ENCODE data around the gene TMEM266.
A peak's percentile ranks its signal among the peaks of the same experiment; 100 is the strongest.

The TMEM266 gene

DNA sequence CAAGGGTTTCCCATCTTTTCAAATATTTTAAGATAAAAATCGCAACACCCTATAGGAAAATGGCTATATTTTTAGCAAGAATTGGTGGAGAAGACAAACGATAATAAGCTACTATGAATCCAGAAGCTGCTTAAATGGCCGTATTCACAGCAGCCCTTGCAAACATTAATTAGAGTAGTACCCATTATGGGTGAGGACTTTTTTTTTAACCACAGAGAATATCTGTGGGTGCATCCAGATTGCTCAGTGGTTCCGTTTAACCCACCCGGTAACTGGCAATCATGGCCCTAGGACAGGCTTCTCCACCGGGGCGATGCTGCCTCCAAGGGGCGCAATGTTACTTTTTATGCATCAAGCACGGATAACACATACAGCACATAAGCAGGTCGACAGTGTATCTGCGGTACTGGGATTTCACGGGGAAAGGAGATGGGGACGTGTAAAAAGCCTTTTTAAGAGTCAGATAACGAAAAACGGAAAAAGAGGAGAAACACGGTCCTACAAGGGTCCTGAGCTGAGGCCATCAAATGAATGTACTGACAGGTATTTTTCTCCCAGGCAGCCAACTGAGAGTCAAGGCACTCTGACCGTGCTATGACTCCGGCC lies 968 bp upstream of the TMEM266 start:
- Histone ChIP-seq H3K27me3 (ENCODE audit: low read depth) (peaks cover 26% of the 10 kb centered on the region), H3K4me1 (peaks cover 7% of the 10 kb centered on the region), H3K36me3 (replicated peaks) (no peaks in the 10 kb centered on the region), H3K9me3 (no peaks in the 10 kb centered on the region), H3K4me3 (peak overlapping the region; percentile 50)
- peak; percentile 47 to 72 for DNase-seq (ENCODE audit: low spot score in 2 of 2)
- in situ Hi-C loops (cut with MboI; ENCODE audit: low sequenced_read_pairs) = no loop called here

GRCh38 chr15:76060118-76060989 lies 569 bp downstream of the TMEM266 start:
- H3K27me3 ChIP-seq (ENCODE audit: low read depth) = peaks cover 41% of the 10 kb centered on the region
- DNase-seq (ENCODE audit: low spot score in 2 of 2) = no peak
- peaks cover 7% of the 10 kb centered on the region for H3K4me1 ChIP-seq
- no peaks in the 10 kb centered on the region for H3K36me3 ChIP-seq (replicated peaks)
- in situ Hi-C loops (cut with MboI; ENCODE audit: low sequenced_read_pairs) = loop anchor here (5.0 kb wide), 1 partner anchor 77 kb away; no protein-coding TSS in a partner anchor
- no peaks in the 10 kb centered on the region for H3K9me3 ChIP-seq
- H3K4me3 ChIP-seq = peak overlapping the region; percentile 53

- Histone ChIP-seq H3K4me1 (peaks cover 7% of the 10 kb centered on the region), H3K4me3 (no peak overlapping the region), H3K9me3 (no peaks in the 10 kb centered on the region), H3K36me3 (replicated peaks) (no peaks in the 10 kb centered on the region), H3K27me3 (ENCODE audit: low read depth) (peaks cover 45% of the 10 kb centered on the region)
- in situ Hi-C loops (cut with MboI; ENCODE audit: low sequenced_read_pairs) = loop anchor here (5.0 kb wide), 1 partner anchor 76 kb away; no protein-coding TSS in a partner anchor
- no peak for DNase-seq (ENCODE audit: low spot score in 2 of 2)
These were observed 1.9 kb downstream of the TMEM266 start for GRCh38 chr15:76061700-76062099.

GRCh38 chr15:76062286-76062685 lies 2.5 kb downstream of the TMEM266 start:
- H3K27me3 ChIP-seq (ENCODE audit: low read depth) = peaks cover 45% of the 10 kb centered on the region
- no peaks in the 10 kb centered on the region for H3K36me3 ChIP-seq (replicated peaks)
- in situ Hi-C loops (cut with MboI; ENCODE audit: low sequenced_read_pairs) = loop anchor here (5.0 kb wide), 1 partner anchor 75 kb away; no protein-coding TSS in a partner anchor

GRCh38 chr15:76064375-76064774 lies 4.6 kb downstream of the TMEM266 start:
- DNase-seq (ENCODE audit: low spot score in 2 of 2) = no peak
- Histone ChIP-seq H3K27me3 (ENCODE audit: low read depth) (peaks cover 43% of the 10 kb centered on the region), H3K9me3 (no peaks in the 10 kb centered on the region), H3K4me3 (no peak overlapping the region), H3K36me3 (replicated peaks) (no peaks in the 10 kb centered on the region), H3K4me1 (0 out of 2 replicates have a peak, but pooled peaks cover 2% of the 10 kb centered on the region)
- in situ Hi-C loops (cut with MboI; ENCODE audit: low sequenced_read_pairs) = loop anchor here (5.0 kb wide), 1 partner anchor 73 kb away; no protein-coding TSS in a partner anchor

More at GRCh38 chr15:76062286-76062685, 2.5 kb downstream of the TMEM266 start:
- no peak overlapping the region for H3K4me3 ChIP-seq
- H3K9me3 ChIP-seq = no peaks in the 10 kb centered on the region
- H3K4me1 ChIP-seq = peaks cover 7% of the 10 kb centered on the region
- DNase-seq (ENCODE audit: low spot score in 2 of 2) = no peak

DNA sequence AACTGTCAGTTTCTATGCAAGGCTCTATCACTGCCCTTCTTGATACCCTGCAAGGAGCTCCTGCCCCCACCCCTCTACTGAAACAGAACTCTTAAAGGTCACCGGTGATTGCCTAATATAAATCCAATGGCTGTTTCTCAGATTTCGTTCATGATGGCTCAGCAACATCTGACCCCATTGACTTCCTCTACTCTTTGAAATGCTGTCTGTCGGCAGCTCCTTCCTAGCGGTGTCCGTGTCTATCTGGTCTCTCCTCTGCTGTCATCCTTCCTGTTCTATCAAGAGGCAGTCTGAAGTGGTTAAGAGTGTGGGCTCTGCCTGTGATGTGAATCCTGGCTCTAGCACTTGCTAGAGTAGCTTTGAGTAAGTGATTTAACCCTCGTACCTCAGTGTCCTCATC lies 5.5 kb downstream of the TMEM266 start:
- Histone ChIP-seq H3K27me3 (ENCODE audit: low read depth) (peaks cover 42% of the 10 kb centered on the region), H3K4me1 (0 out of 2 replicates have a peak, but pooled peaks cover 2% of the 10 kb centered on the region), H3K9me3 (no peaks in the 10 kb centered on the region), H3K36me3 (replicated peaks) (no peaks in the 10 kb centered on the region), H3K4me3 (no peak overlapping the region)
- no peak for DNase-seq (ENCODE audit: low spot score in 2 of 2)
- in situ Hi-C loops (cut with MboI; ENCODE audit: low sequenced_read_pairs) = no loop called here

DNA sequence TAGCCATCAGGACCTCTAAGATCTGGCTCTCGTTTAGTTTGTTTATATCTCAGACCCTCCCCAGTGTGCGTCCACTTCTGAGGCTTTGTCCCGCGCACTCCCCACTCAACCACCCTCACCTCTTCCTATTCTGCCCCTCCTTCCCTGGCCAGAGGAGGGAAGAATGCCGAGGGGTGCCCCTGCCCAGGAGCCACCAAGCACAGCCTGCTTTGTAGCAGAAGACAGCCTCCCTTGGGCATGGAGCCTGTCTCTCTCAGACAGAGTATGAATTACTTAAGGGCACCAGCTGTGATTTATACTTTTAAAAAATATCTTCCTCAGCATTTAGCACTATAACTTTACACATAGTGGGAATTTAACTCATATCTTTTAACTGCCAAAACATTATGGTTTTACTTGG lies 6.0 kb downstream of the TMEM266 start:
- in situ Hi-C loops (cut with MboI; ENCODE audit: low sequenced_read_pairs) = no loop called here

GRCh38 chr15:76070192-76070591 lies 10.4 kb downstream of the TMEM266 start:
- Histone ChIP-seq H3K27me3 (ENCODE audit: low read depth) (peaks cover 5% of the 10 kb centered on the region), H3K36me3 (replicated peaks) (no peaks in the 10 kb centered on the region), H3K9me3 (no peaks in the 10 kb centered on the region), H3K4me1 (no peaks in the 10 kb centered on the region), H3K4me3 (no peak overlapping the region)
- DNase-seq (ENCODE audit: low spot score in 2 of 2) = no peak
- in situ Hi-C loops (cut with MboI; ENCODE audit: low sequenced_read_pairs) = no loop called here

More for the DNA sequence above, 6.0 kb downstream of the TMEM266 start:
- DNase-seq (ENCODE audit: low spot score in 2 of 2) = no peak
- peaks cover 37% of the 10 kb centered on the region for H3K27me3 ChIP-seq (ENCODE audit: low read depth)
- H3K36me3 ChIP-seq (replicated peaks) = no peaks in the 10 kb centered on the region
- H3K4me3 ChIP-seq = no peak overlapping the region
- H3K4me1 ChIP-seq = no peaks in the 10 kb centered on the region
- H3K9me3 ChIP-seq = no peaks in the 10 kb centered on the region

DNA sequence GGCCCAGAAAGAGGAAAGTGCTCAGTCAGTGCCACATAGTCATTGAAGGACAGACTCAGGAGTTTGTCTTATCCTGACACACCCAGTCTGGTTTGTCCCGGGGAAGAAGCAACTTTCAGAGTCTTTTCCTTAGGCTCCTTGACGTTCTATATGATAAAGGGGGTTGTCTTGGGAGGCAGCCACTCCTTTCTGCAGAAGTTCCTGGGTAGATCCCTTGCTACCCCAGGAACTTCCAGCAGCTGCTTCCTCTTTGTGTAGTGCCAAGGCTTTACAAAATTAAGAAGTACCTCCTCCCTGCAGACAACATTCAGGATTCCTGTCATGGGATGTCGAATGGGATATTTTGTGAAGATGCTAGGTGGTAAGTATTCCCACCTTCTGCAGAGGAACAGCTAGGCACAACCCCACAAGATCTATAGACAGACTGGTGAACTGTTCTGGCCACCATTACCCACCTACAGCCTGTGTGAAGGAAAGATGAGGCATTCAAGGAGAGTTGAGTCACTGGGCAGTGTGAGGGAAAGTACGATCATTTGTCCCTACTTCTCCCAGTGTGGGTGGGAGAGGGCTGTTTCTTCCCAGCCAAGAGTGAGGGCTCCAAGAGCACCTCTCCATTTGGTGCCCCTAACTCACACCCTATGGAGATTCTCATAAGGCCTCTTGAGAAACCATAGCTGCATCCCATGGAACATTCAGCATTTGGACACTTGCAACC lies 11.3 kb downstream of the TMEM266 start:
- in situ Hi-C loops (cut with MboI; ENCODE audit: low sequenced_read_pairs) = no loop called here
- Histone ChIP-seq H3K36me3 (replicated peaks) (no peaks in the 10 kb centered on the region), H3K4me1 (no peaks in the 10 kb centered on the region), H3K27me3 (ENCODE audit: low read depth) (peaks cover 2% of the 10 kb centered on the region; the same call in 1 of the 2 replicates), H3K4me3 (no peak overlapping the region), H3K9me3 (no peaks in the 10 kb centered on the region)
- no peak for DNase-seq (ENCODE audit: low spot score in 2 of 2)

GRCh38 chr15:76071806-76072205 lies 12.0 kb downstream of the TMEM266 start:
- in situ Hi-C loops (cut with MboI; ENCODE audit: low sequenced_read_pairs) = no loop called here
- Histone ChIP-seq H3K27me3 (ENCODE audit: low read depth) (no peaks in the 10 kb centered on the region), H3K36me3 (replicated peaks) (no peaks in the 10 kb centered on the region), H3K4me1 (no peaks in the 10 kb centered on the region), H3K9me3 (no peaks in the 10 kb centered on the region), H3K4me3 (no peak overlapping the region)
- DNase-seq (ENCODE audit: low spot score in 2 of 2) = no peak

DNA sequence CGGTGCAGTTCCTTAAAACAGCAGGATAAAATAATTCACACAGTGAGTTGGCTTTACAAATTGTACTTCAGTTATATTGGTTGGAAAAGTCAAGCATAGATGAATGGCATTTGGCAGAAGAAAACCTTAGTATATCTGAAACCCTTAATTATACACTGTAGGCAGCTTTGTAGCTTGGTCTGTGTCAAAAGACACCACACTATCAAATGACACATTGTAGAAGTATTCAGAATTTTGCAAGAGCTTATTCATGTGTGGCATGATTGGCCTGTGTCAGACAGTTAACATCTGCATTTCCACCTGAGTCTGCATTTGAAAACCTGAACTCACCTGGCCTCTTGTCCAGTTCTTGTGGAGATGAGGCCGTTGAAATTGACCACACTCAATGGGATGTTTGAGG lies 13.8 kb downstream of the TMEM266 start:
- Histone ChIP-seq H3K9me3 (no peaks in the 10 kb centered on the region), H3K4me1 (no peaks in the 10 kb centered on the region), H3K27me3 (ENCODE audit: low read depth) (no peaks in the 10 kb centered on the region), H3K36me3 (replicated peaks) (no peaks in the 10 kb centered on the region), H3K4me3 (no peak overlapping the region)
- in situ Hi-C loops (cut with MboI; ENCODE audit: low sequenced_read_pairs) = no loop called here
- no peak for DNase-seq (ENCODE audit: low spot score in 2 of 2)

GRCh38 chr15:76075046-76075445 lies 15.3 kb downstream of the TMEM266 start:
- in situ Hi-C loops (cut with MboI; ENCODE audit: low sequenced_read_pairs) = no loop called here
- H3K27me3 ChIP-seq (ENCODE audit: low read depth) = no peaks in the 10 kb centered on the region
- DNase-seq (ENCODE audit: low spot score in 2 of 2) = no peak
- no peak overlapping the region for H3K4me3 ChIP-seq
- H3K36me3 ChIP-seq (replicated peaks) = no peaks in the 10 kb centered on the region
- no peaks in the 10 kb centered on the region for H3K4me1 ChIP-seq
- H3K9me3 ChIP-seq = no peaks in the 10 kb centered on the region

DNA sequence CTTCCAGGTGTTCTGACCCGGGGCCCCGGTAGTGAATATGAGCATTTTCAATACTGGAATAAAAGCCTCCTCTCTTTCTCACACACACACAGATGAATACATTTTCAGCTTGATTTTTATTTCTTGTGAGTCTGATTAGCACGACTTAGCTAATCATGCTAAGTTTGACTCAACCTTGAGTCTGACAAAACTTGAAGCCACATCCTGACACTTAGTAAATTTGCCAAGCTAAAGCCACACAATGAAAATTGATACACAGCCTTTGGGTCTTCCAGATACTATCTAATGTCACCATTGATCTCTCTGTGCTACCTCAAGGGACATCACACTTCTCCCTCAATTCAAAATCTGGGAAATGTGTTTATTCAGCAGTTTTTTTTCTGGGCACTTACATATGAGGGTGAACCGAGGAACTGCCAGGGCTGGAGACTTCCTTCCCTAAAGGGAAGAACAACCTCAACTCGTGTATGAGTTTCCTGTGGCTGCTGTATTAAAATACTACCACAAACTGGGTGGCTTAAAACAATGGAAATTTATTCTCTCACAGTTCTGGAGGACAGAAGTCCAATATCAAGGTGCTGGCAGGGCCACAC lies 18.6 kb downstream of the TMEM266 start:
- H3K36me3 ChIP-seq (replicated peaks) = no peaks in the 10 kb centered on the region
- no peak for DNase-seq (ENCODE audit: low spot score in 2 of 2)
- H3K4me3 ChIP-seq = no peak overlapping the region
- no peaks in the 10 kb centered on the region for H3K27me3 ChIP-seq (ENCODE audit: low read depth)
- in situ Hi-C loops (cut with MboI; ENCODE audit: low sequenced_read_pairs) = no loop called here
- no peaks in the 10 kb centered on the region for H3K9me3 ChIP-seq
- H3K4me1 ChIP-seq = no peaks in the 10 kb centered on the region
